Neuron (in vitro differentiated cells): ENCODE results near the gene KAZN.

ENCODE experiments used
- H2AFZ ChIP-seq: one replicate; pipeline ENCODE4 v1.6.1; 2013; ENCODE audit warnings: low read depth, mild to moderate bottlenecking, inconsistent platforms, low read length, moderate library complexity
- H3K27me3 ChIP-seq: one replicate; pipeline ENCODE4 v1.6.1; 2013; ENCODE audit warnings: low read length; ENCODE audit not compliant: insufficient read depth
- H3K36me3 ChIP-seq: one replicate; pipeline ENCODE4 v1.6.1; 2013; ENCODE audit warnings: low read length; ENCODE audit not compliant: insufficient read depth
- H3K4me1 ChIP-seq: one replicate; pipeline ENCODE4 v1.6.1; 2013; ENCODE audit warnings: low read length; ENCODE audit not compliant: insufficient read depth
- H3K4me3 ChIP-seq: 2 replicates; pipeline ENCODE4 v1.5.1; 2013; ENCODE audit warnings: mild to moderate bottlenecking, low read length, moderate library complexity
- H3K9me3 ChIP-seq: one replicate; pipeline ENCODE4 v1.6.1; 2013; ENCODE audit warnings: low read length

Gene KAZN

DNA sequence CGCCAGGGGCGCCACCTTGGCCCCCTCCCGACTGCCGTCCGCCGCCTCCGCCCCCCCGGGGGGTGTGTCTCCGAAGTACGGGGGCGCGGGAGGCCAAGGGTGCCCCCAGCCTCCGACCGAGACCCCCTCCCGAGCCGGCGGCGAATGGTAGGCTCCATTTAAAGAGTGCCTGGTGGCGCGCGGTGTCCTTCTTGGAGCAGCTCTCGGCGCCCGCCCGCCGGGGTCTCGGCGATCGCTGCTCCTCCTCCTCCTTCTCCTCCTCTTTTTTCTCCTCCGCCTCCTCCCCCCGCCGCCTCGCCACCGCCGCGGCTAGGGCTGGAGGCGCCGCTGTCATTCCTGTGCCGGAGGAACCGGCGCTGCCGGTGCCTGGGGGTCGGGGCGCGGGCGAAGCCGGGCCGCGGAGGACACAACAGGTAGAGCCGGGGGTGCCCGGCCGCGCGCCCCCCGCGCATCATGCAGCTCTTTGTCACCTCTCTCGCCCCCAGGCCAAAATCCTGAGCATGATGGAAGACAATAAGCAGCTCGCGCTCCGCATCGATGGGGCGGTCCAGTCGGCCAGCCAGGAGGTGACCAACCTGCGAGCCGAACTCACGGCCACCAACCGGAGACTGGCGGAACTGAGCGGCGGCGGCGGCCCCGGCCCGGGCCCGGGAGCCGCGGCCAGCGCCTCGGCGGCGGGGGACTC, at the start of gene KAZN:
Gene KAZN (plus strand): TSS at position 188 of the 685 bp plus-strand sequence.
- Histone ChIP-seq H3K9me3 (no peaks in the 10 kb centered on the region), H3K4me1 (peaks cover 52% of the 10 kb centered on the region), H3K27me3 (no peaks in the 10 kb centered on the region), H3K4me3 (peak within 1 kb of the TSS; percentile 89), H2AFZ (peak within 1 kb of the TSS; percentile 73), H3K36me3 (peaks cover 6% of the 10 kb centered on the region)

DNA sequence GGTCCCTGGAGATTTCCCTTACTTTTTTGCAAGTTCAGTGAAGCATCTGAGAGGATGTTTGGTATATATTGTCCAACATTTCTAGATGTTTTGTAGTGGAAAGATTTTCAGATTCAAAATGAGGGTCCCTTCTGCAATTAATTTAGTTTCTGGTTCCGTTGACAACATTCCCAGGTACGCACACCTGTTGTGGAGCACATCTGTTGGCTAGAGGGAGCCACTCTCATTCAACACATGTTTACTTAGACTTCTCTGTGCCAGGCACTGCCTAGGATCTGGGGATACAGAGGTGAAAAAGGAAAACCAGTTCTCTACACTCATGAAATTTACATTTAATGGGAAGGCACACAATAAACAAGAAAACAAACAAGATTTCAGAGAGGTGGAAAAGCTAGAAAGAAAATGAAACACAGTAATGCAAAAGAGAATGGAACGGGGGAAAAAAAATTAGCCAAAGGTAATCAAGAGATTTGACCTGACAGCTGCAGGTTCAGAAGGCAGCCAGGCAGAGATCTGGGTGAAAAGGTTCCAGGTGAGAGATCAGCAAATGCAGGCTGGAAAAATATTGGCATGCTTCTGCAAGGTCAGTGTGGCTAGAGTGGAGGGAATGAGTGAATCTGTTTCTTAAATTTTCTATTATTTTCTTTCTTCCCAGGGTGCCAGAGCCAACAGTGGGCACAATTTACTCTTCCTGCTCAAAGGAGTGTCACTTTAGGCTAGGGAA, 48.4 kb upstream of the KAZN start:
- peaks cover 6% of the 10 kb centered on the region for H3K4me1 ChIP-seq
- H3K36me3 ChIP-seq = no peaks in the 10 kb centered on the region
- H3K27me3 ChIP-seq = no peaks in the 10 kb centered on the region
- no peak overlapping the region for H3K4me3 ChIP-seq
- no peak overlapping the region for H2AFZ ChIP-seq
- peaks cover 3% of the 10 kb centered on the region for H3K9me3 ChIP-seq

GRCh38 chr1:14551386-14551785, 47.1 kb upstream of the KAZN start:
- H3K9me3 ChIP-seq = no peaks in the 10 kb centered on the region
- no peaks in the 10 kb centered on the region for H3K27me3 ChIP-seq
- H3K4me1 ChIP-seq = peaks cover 6% of the 10 kb centered on the region
- no peak overlapping the region for H2AFZ ChIP-seq
- H3K4me3 ChIP-seq = no peak overlapping the region
- no peaks in the 10 kb centered on the region for H3K36me3 ChIP-seq

GRCh38 chr1:14552246-14552965, 46.1 kb upstream of the KAZN start:
- no peaks in the 10 kb centered on the region for H3K36me3 ChIP-seq
- no peak overlapping the region for H3K4me3 ChIP-seq
- H3K9me3 ChIP-seq = no peaks in the 10 kb centered on the region
- peaks cover 6% of the 10 kb centered on the region for H3K4me1 ChIP-seq
- no peak overlapping the region for H2AFZ ChIP-seq
- H3K27me3 ChIP-seq = no peaks in the 10 kb centered on the region

DNA sequence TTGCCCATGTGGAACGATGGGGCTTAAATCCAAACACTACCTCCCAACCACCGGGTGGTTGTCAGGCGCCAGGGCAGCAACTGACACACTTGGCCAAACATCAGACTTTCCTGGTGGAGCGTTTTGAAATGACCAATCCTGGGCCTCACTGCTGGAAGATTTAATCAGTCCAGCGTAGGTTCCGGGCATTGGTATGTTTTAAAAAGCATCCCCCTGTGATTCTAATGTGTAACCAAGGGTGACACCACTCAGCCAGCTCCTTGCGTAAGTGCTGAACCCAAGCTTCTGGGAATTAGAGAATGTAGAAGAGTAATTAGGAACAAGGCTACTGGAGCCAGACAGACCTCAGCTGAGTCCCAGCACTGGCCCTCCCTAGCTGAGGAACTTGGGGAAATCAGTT, 44.8 kb upstream of the KAZN start:
- no peaks in the 10 kb centered on the region for H3K27me3 ChIP-seq
- no peak overlapping the region for H2AFZ ChIP-seq
- H3K4me3 ChIP-seq = no peak overlapping the region
- H3K9me3 ChIP-seq = no peaks in the 10 kb centered on the region
- H3K36me3 ChIP-seq = no peaks in the 10 kb centered on the region
- H3K4me1 ChIP-seq = peaks cover 6% of the 10 kb centered on the region

DNA sequence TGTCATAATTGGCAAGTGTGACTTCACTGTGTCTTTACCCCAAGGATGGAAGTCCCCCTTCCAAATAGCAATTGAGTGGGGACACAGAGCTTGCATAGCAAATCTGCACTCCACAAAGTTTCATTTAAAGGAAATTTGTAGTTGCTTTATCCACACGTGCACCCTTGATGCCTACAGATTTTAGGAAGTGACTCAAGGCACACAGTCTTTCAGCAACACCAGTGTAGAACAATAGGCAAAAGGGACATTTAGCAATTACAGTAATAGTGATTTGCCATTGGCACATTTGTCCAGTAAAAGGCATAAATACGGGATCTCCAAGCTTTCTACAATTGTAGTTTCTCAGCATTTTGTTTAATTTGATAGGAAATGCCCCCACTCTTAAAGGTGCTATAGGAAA, 43.4 kb upstream of the KAZN start:
- Histone ChIP-seq H2AFZ (no peak overlapping the region), H3K9me3 (no peaks in the 10 kb centered on the region), H3K4me1 (peaks cover 8% of the 10 kb centered on the region), H3K27me3 (no peaks in the 10 kb centered on the region), H3K4me3 (no peak overlapping the region), H3K36me3 (no peaks in the 10 kb centered on the region)

DNA sequence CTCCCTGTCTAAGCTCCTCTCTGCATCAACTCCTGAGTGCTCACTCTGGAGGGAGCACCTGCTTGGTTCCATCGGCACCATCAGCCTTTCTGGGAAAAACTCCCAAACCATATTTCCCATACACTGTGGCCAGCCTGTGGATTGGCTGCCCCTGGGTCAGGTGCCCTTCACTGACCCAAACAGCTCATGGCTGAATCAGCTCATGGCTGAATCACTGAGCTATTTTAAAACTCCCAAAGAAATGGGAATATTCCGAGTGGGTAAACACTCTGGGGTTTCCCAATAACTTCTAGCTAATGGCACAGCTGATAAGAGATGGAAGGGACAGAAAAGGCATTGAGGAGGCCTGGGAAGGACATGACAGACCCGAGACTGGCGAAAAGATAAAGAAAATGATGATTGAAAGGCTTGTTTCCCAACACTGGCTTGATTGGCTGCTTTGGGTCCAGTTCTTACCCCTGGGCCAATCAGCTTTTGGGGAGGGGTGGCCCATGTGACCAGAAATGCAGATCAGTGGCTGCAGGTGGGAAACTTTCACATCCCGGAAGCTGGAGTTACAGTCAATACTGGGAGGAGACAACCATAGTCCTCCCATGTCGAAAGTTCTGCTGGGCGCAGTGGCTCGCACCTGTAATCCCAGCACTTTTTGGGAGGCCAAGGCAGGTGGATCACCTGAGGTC, 37.3 kb upstream of the KAZN start:
- Histone ChIP-seq H3K36me3 (no peaks in the 10 kb centered on the region), H3K4me1 (peaks cover 3% of the 10 kb centered on the region), H3K27me3 (no peaks in the 10 kb centered on the region), H3K4me3 (no peak overlapping the region), H2AFZ (no peak overlapping the region), H3K9me3 (peaks cover 5% of the 10 kb centered on the region)

DNA sequence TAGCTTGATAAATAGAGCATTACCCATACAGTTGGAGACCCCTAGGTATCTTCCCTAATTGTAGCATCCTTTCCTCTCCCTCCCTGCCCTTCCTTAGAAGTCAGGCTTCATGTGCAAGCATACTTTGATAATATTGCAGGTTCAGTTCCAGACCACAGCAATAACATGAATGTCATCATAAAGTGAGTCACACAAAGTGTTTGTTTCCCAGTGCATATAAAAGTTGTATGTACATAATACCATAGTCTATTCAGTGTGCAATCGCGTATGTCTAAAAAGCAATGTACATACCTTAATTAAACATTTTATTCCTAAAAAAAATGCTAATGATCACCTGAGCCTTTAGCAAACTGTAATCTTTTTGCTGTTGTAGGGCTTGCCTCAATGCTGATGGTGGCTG, 33.4 kb upstream of the KAZN start:
- Histone ChIP-seq H3K36me3 (no peaks in the 10 kb centered on the region), H3K4me1 (no peaks in the 10 kb centered on the region), H3K4me3 (no peak overlapping the region), H3K27me3 (no peaks in the 10 kb centered on the region), H3K9me3 (peaks cover 15% of the 10 kb centered on the region), H2AFZ (no peak overlapping the region)

DNA sequence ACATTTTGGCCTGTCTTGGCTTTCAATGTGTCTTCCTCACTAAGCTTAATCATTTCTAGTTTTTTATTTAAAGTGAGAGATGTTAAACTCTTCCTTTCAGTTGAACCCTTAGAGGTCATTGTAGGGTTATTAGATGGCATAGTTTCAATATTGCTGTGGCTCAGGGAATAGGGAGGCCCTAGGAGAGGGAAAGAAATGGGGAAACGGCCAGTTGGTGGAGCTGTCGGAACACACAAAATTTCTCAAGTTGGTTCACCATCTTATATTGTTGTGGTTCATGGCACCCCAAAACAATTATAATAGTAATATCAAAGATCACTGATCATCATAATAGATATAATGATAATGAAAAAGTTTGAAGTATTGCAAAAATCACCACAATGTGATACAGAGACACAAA, 31.4 kb upstream of the KAZN start:
- no peaks in the 10 kb centered on the region for H3K36me3 ChIP-seq
- H3K4me1 ChIP-seq = no peaks in the 10 kb centered on the region
- H3K27me3 ChIP-seq = no peaks in the 10 kb centered on the region
- peaks cover 15% of the 10 kb centered on the region for H3K9me3 ChIP-seq
- no peak overlapping the region for H2AFZ ChIP-seq
- no peak overlapping the region for H3K4me3 ChIP-seq

GRCh38 chr1:14567903-14568302, 30.6 kb upstream of the KAZN start:
- H3K9me3 ChIP-seq = peaks cover 15% of the 10 kb centered on the region
- H2AFZ ChIP-seq = no peak overlapping the region

GRCh38 chr1:14568716-14569355, 29.6 kb upstream of the KAZN start:
- Histone ChIP-seq H2AFZ (no peak overlapping the region), H3K4me1 (no peaks in the 10 kb centered on the region), H3K4me3 (no peak overlapping the region), H3K27me3 (no peaks in the 10 kb centered on the region), H3K36me3 (no peaks in the 10 kb centered on the region), H3K9me3 (peaks cover 12% of the 10 kb centered on the region)

More at GRCh38 chr1:14567903-14568302, 30.6 kb upstream of the KAZN start:
- Histone ChIP-seq H3K4me1 (no peaks in the 10 kb centered on the region), H3K4me3 (no peak overlapping the region), H3K27me3 (no peaks in the 10 kb centered on the region), H3K36me3 (no peaks in the 10 kb centered on the region)

DNA sequence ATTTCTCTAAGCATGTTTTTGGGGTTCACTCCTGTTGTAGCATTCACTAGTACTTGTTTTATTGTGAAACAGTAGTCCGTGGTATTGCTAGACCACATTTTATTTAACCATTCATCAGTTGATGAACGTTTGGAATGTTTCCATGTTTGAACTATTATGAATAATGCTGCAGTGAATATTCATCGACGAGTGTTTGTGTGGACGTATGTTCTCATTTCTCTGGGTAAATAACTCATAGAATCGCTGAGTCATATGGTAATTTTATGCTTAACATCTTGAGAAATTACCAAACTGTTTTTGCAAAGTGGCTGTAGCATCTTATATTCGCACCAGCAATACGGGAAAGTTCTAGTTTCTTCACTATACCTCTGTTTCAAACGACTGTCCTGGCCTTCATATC, 28.0 kb upstream of the KAZN start:
- Histone ChIP-seq H3K27me3 (no peaks in the 10 kb centered on the region), H3K36me3 (no peaks in the 10 kb centered on the region), H2AFZ (no peak overlapping the region)

More for the DNA sequence above, 28.0 kb upstream of the KAZN start:
- H3K4me1 ChIP-seq = no peaks in the 10 kb centered on the region
- peaks cover 12% of the 10 kb centered on the region for H3K9me3 ChIP-seq
- no peak overlapping the region for H3K4me3 ChIP-seq
